ENCODE data around the gene MAPK8IP2. TPM values are rescaled to one million over a fixed set of nuclear protein-coding genes. Genes with fewer than 3 reads are reported as not detected.

The MAPK8IP2 gene
- total and polyA plus RNA-seq, 2 of the 13 experiments (the other 11 are each of a cell fraction or from before 2014, with no cell fraction given), result 1.3 to 2.6 TPM

- no peaks in the 10 kb centered on the region for H3K36me3 ChIP-seq (replicated peaks in 1 of 2; ENCODE audit: control insufficient read depth in 1 of 2, insufficient read depth in 2 of 2, low read length in 2 of 2)
- no TSS peak for BruUV-seq (replicated peaks)
- no peak for ATAC-seq
- no peaks in the 10 kb centered on the region for H3K79me2 ChIP-seq (ENCODE audit: insufficient read depth, low read length)
- no peak overlapping the region for H3K4me2 ChIP-seq (ENCODE audit: low read depth, low read length)
- H3K9ac ChIP-seq (ENCODE audit: insufficient read depth, low read depth, low read length), result no peak overlapping the region
- intact Hi-C loops (cut with micrococcal nuclease; ENCODE audit: unreplicated experiment), result no loop called here
- in situ Hi-C loops (cut with HindIII; ENCODE audit: extremely low pct_ligation_motif_present, low pct_unique_long_range_greater_than_20kb), result no loop called here
- no peak for TF ChIP-seq SRSF4 (IDR thresholded peaks at IDR 0.05; ENCODE audit: low read depth, low read length, poor library complexity, severe bottlenecking)
- no peaks in the 10 kb centered on the region for H4K20me1 ChIP-seq (ENCODE audit: insufficient read depth, low read length)
- H2AFZ ChIP-seq (ENCODE audit: low read length), result no peak overlapping the region
- WGBS (ENCODE audit: low lambda C conversion rate), result 52% methylated on average over 5 of the region's 11 CpGs
- H3K27ac ChIP-seq (ENCODE audit: extremely low read length, insufficient read depth, low read length), result no peak overlapping the region
- FAIRE-seq, result no peak
- H3K4me3 ChIP-seq (replicated peaks in 1 of 3; ENCODE audit: insufficient read depth in 1 of 3, low read depth in 2 of 3, low read length in 3 of 3), result no peak overlapping the region
- H3K27me3 ChIP-seq (ENCODE audit: control insufficient read depth in 1 of 2, insufficient read depth in 2 of 2, low read length in 2 of 2), result peaks cover 1 to 16% of the 10 kb centered on the region in 2 experiments
- ChIA-PET POLR2A (interaction anchor here (1.3 to 2.4 kb wide), 3 partner anchors 10 to 26 kb away, joined by 4 to 11 read pairs (median 5); partner anchors contain the start of gene SCO2), CTCF (ENCODE audit: low intra/inter-chr PET ratio, low total read pairs) (no interaction called here)
- no peaks in the 10 kb centered on the region for H3K9me3 ChIP-seq (ENCODE audit: low read length)
- no peak for DNase-seq (ENCODE audit: low spot score)
- peaks cover 17% of the 10 kb centered on the region for H3K4me1 ChIP-seq (ENCODE audit: insufficient read depth, low read length)
Observed at GRCh38 chr22:50551160-50551752, 49.3 kb upstream of the MAPK8IP2 start.

DNA sequence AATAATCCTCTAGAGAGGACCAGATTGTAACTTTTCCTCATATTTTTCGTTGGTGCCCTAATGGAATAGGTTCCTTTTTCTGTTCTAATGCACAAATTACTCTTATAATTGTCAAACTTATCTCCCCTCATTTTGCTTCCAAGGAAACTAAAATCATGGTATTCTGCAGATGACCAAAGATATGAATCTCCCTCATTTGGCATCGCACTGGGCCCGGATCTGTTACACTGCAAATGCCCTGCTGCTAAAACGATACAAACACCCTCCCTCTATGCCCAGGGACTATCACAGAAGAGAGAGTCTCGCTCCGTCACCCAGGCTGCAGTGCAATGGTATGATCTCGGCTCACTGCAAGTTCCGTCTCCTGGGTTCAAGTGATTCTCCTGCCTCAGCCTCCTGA, 47.3 kb upstream of the MAPK8IP2 start:
- WGBS (ENCODE audit: low lambda C conversion rate), result 50% methylated on average over 8 of the region's 8 CpGs
- intact Hi-C loops (cut with micrococcal nuclease; ENCODE audit: unreplicated experiment) (no loop called here), in situ Hi-C loops (cut with HindIII; ENCODE audit: extremely low pct_ligation_motif_present, low pct_unique_long_range_greater_than_20kb) (no loop called here)
- no peaks in the 10 kb centered on the region for H3K9me3 ChIP-seq (ENCODE audit: low read length)
- no TSS peak for BruUV-seq (replicated peaks)
- H3K79me2 ChIP-seq (ENCODE audit: insufficient read depth, low read length), result no peaks in the 10 kb centered on the region
- H3K4me3 ChIP-seq (replicated peaks in 1 of 3; ENCODE audit: insufficient read depth in 1 of 3, low read depth in 2 of 3, low read length in 3 of 3), result no peak overlapping the region
- CTCF ChIA-PET (ENCODE audit: low intra/inter-chr PET ratio, low total read pairs), result no interaction called here
- H3K9ac ChIP-seq (ENCODE audit: insufficient read depth, low read depth, low read length), result no peak overlapping the region
- no peak overlapping the region for H3K4me2 ChIP-seq (ENCODE audit: low read depth, low read length)
- no peak for DNase-seq (ENCODE audit: low spot score)
- peaks cover 1 to 11% of the 10 kb centered on the region in 2 experiments; a peak in 3 of 5 replicates for H3K27me3 ChIP-seq (ENCODE audit: control insufficient read depth in 1 of 2, insufficient read depth in 2 of 2, low read length in 2 of 2)
- FAIRE-seq, result no peak
- no peak for ATAC-seq
- POLR2A ChIA-PET, result no interaction called here
- H4K20me1 ChIP-seq (ENCODE audit: insufficient read depth, low read length), result no peaks in the 10 kb centered on the region
- H3K36me3 ChIP-seq (replicated peaks in 1 of 2; ENCODE audit: control insufficient read depth in 1 of 2, insufficient read depth in 2 of 2, low read length in 2 of 2), result no peaks in the 10 kb centered on the region
- no peak overlapping the region for H2AFZ ChIP-seq (ENCODE audit: low read length)
- peaks cover 14% of the 10 kb centered on the region for H3K4me1 ChIP-seq (ENCODE audit: insufficient read depth, low read length)
- no peak overlapping the region for H3K27ac ChIP-seq (ENCODE audit: extremely low read length, insufficient read depth, low read length)
- TF ChIP-seq ATM (IDR thresholded peaks at IDR 0.05; ENCODE audit: borderline replicate concordance), result no peak
- no peak for TF ChIP-seq TBL1XR1 (IDR thresholded peaks at IDR 0.05; ENCODE audit: borderline replicate concordance, low read length, partially characterized antibody)
- TF ChIP-seq ZFP91 (CRISPR knock-in tag; IDR thresholded peaks at IDR 0.05; ENCODE audit: borderline replicate concordance), result no peak
- TF ChIP-seq LBX2 (CRISPR knock-in tag; IDR thresholded peaks at IDR 0.05; ENCODE audit: borderline replicate concordance), result no peak
- TF ChIP-seq SNAPC4 (CRISPR knock-in tag; IDR thresholded peaks at IDR 0.05), result no peak
- no peak for TF ChIP-seq TBX2 (CRISPR knock-in tag; IDR thresholded peaks at IDR 0.05; ENCODE audit: borderline replicate concordance)
- no peak for TF ChIP-seq ZNF75D (CRISPR knock-in tag; IDR thresholded peaks at IDR 0.05; ENCODE audit: borderline replicate concordance)
